ENCODE measurements around the gene RPLP2. TPM values are rescaled to one million over a fixed set of nuclear protein-coding genes. Genes with fewer than 3 reads are reported as not detected.
A peak's percentile ranks its signal among the peaks of the same experiment; 100 is the strongest.

Gene RPLP2
- total RNA-seq, 1 experiment from 2014 or later = 2,582 TPM

GRCh38 chr11:862081-862661 is 52.4 kb downstream of the RPLP2 start:
- Mint-ChIP-seq H3K4me3 (no peak overlapping the region), H3K27me3 (ENCODE audit: low read depth) (peaks cover 3% of the 10 kb centered on the region; the same call in 1 of the 2 replicates), H3K36me3 (no peaks in the 10 kb centered on the region), H3K9me3 (no peaks in the 10 kb centered on the region), H3K27ac (no peak overlapping the region), H3K4me1 (peaks cover 30% of the 10 kb centered on the region)
- ChIA-PET CTCF (interaction anchor here (1.2 to 3.8 kb wide), 3 partner anchors 10 to 28 kb away, joined by 3 to 24 read pairs (median 12); no protein-coding TSS in a partner anchor), POLR2A (interaction anchor here (0.8 to 2.1 kb wide), 2 partner anchors 11 to 37 kb away, joined by 3 to 8 read pairs; no protein-coding TSS in a partner anchor)
- DNase-seq (ENCODE audit: low spot score) = peak; percentile 57
- TF ChIP-seq PRDM15 (CRISPR knock-in tag; IDR thresholded peaks at IDR 0.05) (peak; percentile 98), ZBTB43 (CRISPR knock-in tag; IDR thresholded peaks at IDR 0.05) (no peak), USF1 (CRISPR knock-in tag; IDR thresholded peaks at IDR 0.05) (peak; percentile 25; the same call in 1 of the 2 replicates)
- peak; percentile 43 for ATAC-seq

Other genes with a start within 250 kb of the RPLP2 start
- gene LMNTD2, start 249.2 kb upstream of the RPLP2 start, total RNA-seq (2021) = 4.0 to 6.0 TPM (median 5.9 TPM) in 3 replicates
- 30.6 to 39.7 TPM (median 32.5 TPM) in 3 replicates for gene RASSF7, start 249.0 kb upstream of the RPLP2 start, total RNA-seq (2021)
- gene PHRF1, start 233.5 kb upstream of the RPLP2 start, total RNA-seq (2021) = 39.4 to 46.9 TPM (median 40.1 TPM) in 3 replicates
- gene IRF7, start 194.0 kb upstream of the RPLP2 start, total RNA-seq (2021) = 11.1 to 12.0 TPM (median 11.5 TPM) in 3 replicates
- 0.26 to 0.34 TPM in 2 of 3 replicates, not detected in the other for gene CDHR5, start 185.0 kb upstream of the RPLP2 start, total RNA-seq (2021)
- gene SCT, start 182.8 kb upstream of the RPLP2 start, total RNA-seq (2021) = 2.3 to 3.3 TPM (median 2.9 TPM) in 3 replicates
- 3.7 to 5.8 TPM (median 5.5 TPM) in 3 replicates for gene DRD4, start 172.7 kb upstream of the RPLP2 start, total RNA-seq (2021)
- gene DEAF1, start 114.7 kb upstream of the RPLP2 start, total RNA-seq (2021) = 62.2 to 85.3 TPM (median 81.1 TPM) in 3 replicates
- gene TMEM80, start 114.2 kb upstream of the RPLP2 start, total RNA-seq (2021) = 23.4 to 28.4 TPM (median 24.5 TPM) in 3 replicates
- gene EPS8L2, start 103.7 kb upstream of the RPLP2 start, total RNA-seq (2021) = 49.9 to 56.3 TPM (median 51.6 TPM) in 3 replicates
- 314 to 352 TPM (median 343 TPM) in 3 replicates for gene TALDO1, start 62.5 kb upstream of the RPLP2 start, total RNA-seq (2021)
- gene GATD1, start 32.5 kb upstream of the RPLP2 start, total RNA-seq (2021) = 81.9 to 87.6 TPM (median 87.5 TPM) in 3 replicates
- gene CEND1, start 19.9 kb upstream of the RPLP2 start, total RNA-seq (2021) = 2.0 to 3.1 TPM (median 2.7 TPM) in 3 replicates
- 35.0 to 44.8 TPM (median 36.7 TPM) in 3 replicates for gene SLC25A22, start 11.7 kb upstream of the RPLP2 start, total RNA-seq (2021)
- gene PIDD1, start 4.7 kb upstream of the RPLP2 start, total RNA-seq (2021) = 54.9 to 59.4 TPM (median 56.8 TPM) in 3 replicates
- gene PNPLA2, start 8.9 kb downstream of the RPLP2 start, total RNA-seq (2021) = 66.5 to 83.4 TPM (median 81.9 TPM) in 3 replicates
- 46.5 to 58.6 TPM (median 55.9 TPM) in 3 replicates for gene CRACR2B, start 18.0 kb downstream of the RPLP2 start, total RNA-seq (2021)
- 115 to 127 TPM (median 116 TPM) in 3 replicates for gene CD151, start 23.0 kb downstream of the RPLP2 start, total RNA-seq (2021)
- gene POLR2L, start 32.6 kb downstream of the RPLP2 start, total RNA-seq (2021) = 138 to 152 TPM (median 144 TPM) in 3 replicates
- gene TSPAN4, start 32.9 kb downstream of the RPLP2 start, total RNA-seq (2021) = 92.8 to 95.2 TPM (median 94.3 TPM) in 3 replicates
- gene CHID1, start 100.8 kb downstream of the RPLP2 start, total RNA-seq (2021) = 92.8 to 99.6 TPM (median 94.2 TPM) in 3 replicates
- 47.1 to 52.3 TPM (median 51.0 TPM) in 3 replicates for gene AP2A2, start 115.9 kb downstream of the RPLP2 start, total RNA-seq (2021)
- gene MUC6, start 226.8 kb downstream of the RPLP2 start, total RNA-seq (2021) = 0.05 to 0.13 TPM (median 0.07 TPM) in 3 replicates